ENCODE measurements around the gene PYGL.

Gene PYGL

GRCh38 chr14:50856660-50857059, 87.6 kb downstream of the PYGL start:
- no peak overlapping the region for H2AFZ ChIP-seq (ENCODE audit: low read length)
- no peak overlapping the region for H3K14ac ChIP-seq (ENCODE audit: low read length)
- DNase-seq (ENCODE audit: low spot score): no peak
- no peaks in the 10 kb centered on the region for H3K79me1 ChIP-seq (ENCODE audit: low read depth, low read length)
- H3K18ac ChIP-seq (ENCODE audit: low read length): no peak overlapping the region
- no peak overlapping the region for H3K4ac ChIP-seq (ENCODE audit: low read length)
- H3K4me2 ChIP-seq (ENCODE audit: insufficient read depth, low read length, poor library complexity, severe bottlenecking): no peak overlapping the region
- no peak overlapping the region for H2AK5ac ChIP-seq (ENCODE audit: low read depth, low read length)
- H2BK120ac ChIP-seq (ENCODE audit: low read depth, low read length): no peak overlapping the region
- H3K9me3 ChIP-seq (replicated peaks in 1 of 2; ENCODE audit: control insufficient read depth in 2 of 2, insufficient read depth in 1 of 2, low read depth in 1 of 2, low read length in 2 of 2): no peaks in the 10 kb centered on the region
- H3K23ac ChIP-seq (ENCODE audit: low read depth, low read length, poor library complexity): no peak overlapping the region
- H3K27ac ChIP-seq (replicated peaks; ENCODE audit: low read length): no peak overlapping the region
- WGBS, 2 donors (ENCODE audit: extremely low coverage in 2 of 2, insufficient read length in 2 of 2, insufficient replicate concordance in 1 of 2): no CpG with 5 or more reads among the region's 5 CpGs
- peaks cover 0 to 5% (median 0%) of the 10 kb centered on the region in 3 experiments for H3K27me3 ChIP-seq (ENCODE audit: control insufficient read depth in 3 of 3, insufficient read depth in 3 of 3, low read depth in 1 of 3, low read length in 3 of 3)
- H3K4me3 ChIP-seq (ENCODE audit: low read length in 2 of 2): no peak overlapping the region
- no peak overlapping the region for H2BK12ac ChIP-seq (ENCODE audit: low read length)
- no peak overlapping the region for H2BK5ac ChIP-seq (ENCODE audit: low read length)
- H2BK15ac ChIP-seq (ENCODE audit: low read length): no peak overlapping the region
- no peak overlapping the region for H3K9ac ChIP-seq (ENCODE audit: low read depth, low read length, poor library complexity)
- H3K36me3 ChIP-seq (replicated peaks in 1 of 2; ENCODE audit: control insufficient read depth in 2 of 2, insufficient read depth in 2 of 2, low read length in 2 of 2): no peaks in the 10 kb centered on the region
- no peak overlapping the region for H4K8ac ChIP-seq (ENCODE audit: low read depth, low read length)
- H3K4me1 ChIP-seq (ENCODE audit: control insufficient read depth in 2 of 2, insufficient read depth in 1 of 2, low read depth in 1 of 2, low read length in 2 of 2): peaks cover 9 to 15% of the 10 kb centered on the region in 2 donors
- no peak overlapping the region for H4K91ac ChIP-seq (ENCODE audit: low read depth, low read length, poor library complexity)

- no peak overlapping the region for H2BK120ac ChIP-seq (ENCODE audit: low read depth, low read length)
- H3K9me3 ChIP-seq (replicated peaks in 1 of 2; ENCODE audit: control insufficient read depth in 2 of 2, insufficient read depth in 1 of 2, low read depth in 1 of 2, low read length in 2 of 2): no peaks in the 10 kb centered on the region
- H3K18ac ChIP-seq (ENCODE audit: low read length): no peak overlapping the region
- no peaks in the 10 kb centered on the region for H3K36me3 ChIP-seq (replicated peaks in 1 of 2; ENCODE audit: control insufficient read depth in 2 of 2, insufficient read depth in 2 of 2, low read length in 2 of 2)
- no peak overlapping the region for H4K91ac ChIP-seq (ENCODE audit: low read depth, low read length, poor library complexity)
- H3K23ac ChIP-seq (ENCODE audit: low read depth, low read length, poor library complexity): no peak overlapping the region
- H3K9ac ChIP-seq (ENCODE audit: low read depth, low read length, poor library complexity): no peak overlapping the region
- no CpG with 5 or more reads among the region's 1 CpG for WGBS, 2 donors (ENCODE audit: extremely low coverage in 2 of 2, insufficient read length in 2 of 2, insufficient replicate concordance in 1 of 2)
- no peak overlapping the region for H2AFZ ChIP-seq (ENCODE audit: low read length)
- peaks cover 9% of the 10 kb centered on the region in 2 donors for H3K4me1 ChIP-seq (ENCODE audit: control insufficient read depth in 2 of 2, insufficient read depth in 1 of 2, low read depth in 1 of 2, low read length in 2 of 2)
- no peaks in the 10 kb centered on the region for H3K79me1 ChIP-seq (ENCODE audit: low read depth, low read length)
- H3K4me2 ChIP-seq (ENCODE audit: insufficient read depth, low read length, poor library complexity, severe bottlenecking): no peak overlapping the region
- no peak overlapping the region for H2BK12ac ChIP-seq (ENCODE audit: low read length)
- H2BK5ac ChIP-seq (ENCODE audit: low read length): no peak overlapping the region
- H3K4me3 ChIP-seq (ENCODE audit: low read length in 2 of 2): no peak overlapping the region
- no peak for DNase-seq (ENCODE audit: low spot score)
- no peak overlapping the region for H4K8ac ChIP-seq (ENCODE audit: low read depth, low read length)
- peaks cover 0 to 5% (median 0%) of the 10 kb centered on the region in 3 experiments for H3K27me3 ChIP-seq (ENCODE audit: control insufficient read depth in 3 of 3, insufficient read depth in 3 of 3, low read depth in 1 of 3, low read length in 3 of 3)
- H3K27ac ChIP-seq (replicated peaks; ENCODE audit: low read length): no peak overlapping the region
- H2BK15ac ChIP-seq (ENCODE audit: low read length): no peak overlapping the region
- H3K4ac ChIP-seq (ENCODE audit: low read length): no peak overlapping the region
- H3K14ac ChIP-seq (ENCODE audit: low read length): no peak overlapping the region
- no peak overlapping the region for H2AK5ac ChIP-seq (ENCODE audit: low read depth, low read length)
Observed at GRCh38 chr14:50855558-50855957, 88.7 kb downstream of the PYGL start.
